Pancreas (tissue), 10 donors: ENCODE measurements around the gene IGSF1. TPM values are rescaled to one million over a fixed set of nuclear protein-coding genes. Genes with fewer than 3 reads are reported as not detected.

Experiments used
- ATAC-seq, 4 donors: fragments of 200-7000 bp; cut with Tn5 transposase; one replicate each; pipeline versions ENCODE4 v1.8.0 to v1.9.1; 2020; ENCODE audit warnings: mild to moderate bottlenecking in 4 of 4, moderate library complexity in 4 of 4
- DNase-seq, 6 donors: peaks; one replicate each; pipeline ENCODE4 v3.0.0-alpha.2; 2020
- FAIRE-seq: peaks from 2 replicates; lab custom pipeline; 2012; peaks lifted over from hg19 to GRCh38; lab: Jason Lieb, UNC
- H3K27ac ChIP-seq, 4 donors: fragments of 200-600 bp; sonication (generic); 1 replicate in 3 of 4; 2 replicates in 1 of 4; pipeline versions ENCODE4 v1.5.0 to v1.8.0; 2020
- H3K27me3 ChIP-seq, 4 donors: fragments of 200-600 bp; one replicate each; pipeline ENCODE4 v1.8.0; 2021
- H3K36me3 ChIP-seq, 3 donors: fragments of 200-600 bp; sonication (generic) in 1 of 3; one replicate each; pipeline versions ENCODE4 v1.5.0 to v1.8.0; 2020 to 2021
- H3K4me1 ChIP-seq, 3 donors: fragments of 200-600 bp; one replicate each; pipeline ENCODE4 v1.8.0; 2021
- H3K4me3 ChIP-seq, 4 donors: fragments of 200-600 bp; sonication (generic) in 2 of 4; one replicate each; pipeline versions ENCODE4 v1.5.0 to v1.8.0; 2020 to 2021
- H3K9me3 ChIP-seq, 4 donors: fragments of 200-600 bp; one replicate each; pipeline ENCODE4 v1.8.0; 2021
- WGBS, 2 donors: extraction: QIAGEN DNeasy Blood & Tissue Kit; methylation state at CpG; one replicate each; pipeline ENCODE4 v1.1.7; 2013; 5-methylcytosine and 5-hydroxymethylcytosine counted together
- intact Hi-C, 3 donors: fragments of 100-400 bp; cut with DNase I; formaldehyde crosslinking; loops; one replicate each; pipeline versions ENCODE4 v1.11.1 to v1.14.2; 2022
- polyA plus RNA-seq, 2 donors: library from polyadenylated mRNA; stranded (reverse); fragments of 200-250 nt; gene quantifications; one replicate each; pipeline ENCODE4 v1.2.3, GENCODE V29; 2013
- total RNA-seq, 6 donors: library from RNA; stranded (reverse); fragmentation: NEBNext Ultra II Directional in 4 of 6; extraction: Animal tissue kit (Norgen Biotek cat#: 25700) in 4 of 6; gene quantifications; one replicate each; pipeline versions ENCODE4 v1.2.1 to v1.2.4, GENCODE V29; 2021 to 2023
- TF ChIP-seq, protein P1 (sequence below), 4 donors: fragments of 200-600 bp; sonication (generic) in 3 of 4; IDR thresholded peaks; one replicate each; pipeline versions ENCODE4 v1.5.0 to v1.8.0; 2021; ENCODE audit warnings: antibody characterized with exemption in 4 of 4
- donor health status: healthy with polysubstance abuse.
- donor health status: DM: no; HTN: no; CAD: no; lungs with moderate emphysema.
- donor health status: DM: no; HTN: no; CAD: no.
- donor health status: control.
- donor health status: control.
- donor health status: Bipolar disorder and iron deficiency.
- donor health status: DM: yes; HTN: yes; CAD: no.
- donor health status: DM: no; HTN: no; CAD: no.
- donor health status: DM: no; HTN: no; CAD: no.
- donor health status: DM: yes; HTN: yes; CAD: no.

The IGSF1 gene
- total and polyA plus RNA-seq, 8 donors, result 0.38 to 2.0 (median 1.2) TPM

DNA sequence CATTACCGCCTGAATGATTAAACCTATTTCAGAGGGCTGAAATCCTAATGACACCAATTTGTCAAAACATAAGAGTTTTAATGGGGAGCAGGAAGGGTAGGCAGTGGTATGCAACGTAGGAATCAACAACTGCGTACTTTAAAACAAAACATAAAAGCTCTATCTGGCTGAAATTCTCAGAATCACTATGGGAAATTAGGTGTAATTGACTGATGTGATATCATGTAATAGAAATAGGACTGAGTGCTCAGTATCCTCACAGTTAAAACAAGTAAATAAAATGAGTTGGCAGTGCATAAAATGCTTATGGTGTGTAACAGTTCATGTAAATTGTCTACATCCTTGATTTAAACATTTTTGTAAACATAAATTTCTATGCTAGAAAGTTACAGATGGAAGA, 13.6 kb upstream of the IGSF1 start:
- FAIRE-seq (no peak), DNase-seq (no peak), ATAC-seq (no peak)
- 59 to 74% methylated on average over 3 of the region's 3 CpGs for WGBS, 2 donors
- TF ChIP-seq, protein P1, sequence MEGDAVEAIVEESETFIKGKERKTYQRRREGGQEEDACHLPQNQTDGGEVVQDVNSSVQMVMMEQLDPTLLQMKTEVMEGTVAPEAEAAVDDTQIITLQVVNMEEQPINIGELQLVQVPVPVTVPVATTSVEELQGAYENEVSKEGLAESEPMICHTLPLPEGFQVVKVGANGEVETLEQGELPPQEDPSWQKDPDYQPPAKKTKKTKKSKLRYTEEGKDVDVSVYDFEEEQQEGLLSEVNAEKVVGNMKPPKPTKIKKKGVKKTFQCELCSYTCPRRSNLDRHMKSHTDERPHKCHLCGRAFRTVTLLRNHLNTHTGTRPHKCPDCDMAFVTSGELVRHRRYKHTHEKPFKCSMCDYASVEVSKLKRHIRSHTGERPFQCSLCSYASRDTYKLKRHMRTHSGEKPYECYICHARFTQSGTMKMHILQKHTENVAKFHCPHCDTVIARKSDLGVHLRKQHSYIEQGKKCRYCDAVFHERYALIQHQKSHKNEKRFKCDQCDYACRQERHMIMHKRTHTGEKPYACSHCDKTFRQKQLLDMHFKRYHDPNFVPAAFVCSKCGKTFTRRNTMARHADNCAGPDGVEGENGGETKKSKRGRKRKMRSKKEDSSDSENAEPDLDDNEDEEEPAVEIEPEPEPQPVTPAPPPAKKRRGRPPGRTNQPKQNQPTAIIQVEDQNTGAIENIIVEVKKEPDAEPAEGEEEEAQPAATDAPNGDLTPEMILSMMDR (IDR thresholded peaks at IDR 0.05), result no peak
- no peaks in the 10 kb centered on the region for H3K9me3 ChIP-seq
- no peak overlapping the region for H3K4me3 ChIP-seq
- intact Hi-C loops, result no loop called here
- H3K27me3 ChIP-seq, result peaks cover 0 to 25% (median 0%) of the 10 kb centered on the region in 4 donors
- H3K27ac ChIP-seq, result no peak overlapping the region
- no peaks in the 10 kb centered on the region for H3K36me3 ChIP-seq
- no peaks in the 10 kb centered on the region for H3K4me1 ChIP-seq

DNA sequence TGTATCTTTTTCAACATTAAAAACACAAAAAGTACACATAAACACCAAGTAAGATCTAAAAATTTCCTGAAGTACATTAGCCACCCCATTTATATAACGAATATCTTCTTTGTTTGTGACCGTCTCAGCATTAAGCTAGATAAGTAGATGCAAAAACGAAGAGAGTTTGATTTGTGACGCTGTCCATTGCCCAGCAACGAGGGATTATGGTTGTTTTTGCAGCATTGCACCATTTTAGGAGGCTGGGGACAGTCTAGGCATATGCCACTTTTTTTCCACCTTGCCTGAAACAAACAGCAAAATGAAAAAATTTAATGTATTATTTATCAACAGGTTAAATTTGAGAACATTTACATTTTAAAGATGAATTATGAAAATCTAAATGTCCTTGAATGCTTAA, 12.0 kb upstream of the IGSF1 start:
- Histone ChIP-seq H3K9me3 (no peaks in the 10 kb centered on the region), H3K27me3 (peaks cover 0 to 25% (median 0%) of the 10 kb centered on the region in 4 donors), H3K27ac (no peak overlapping the region), H3K4me1 (no peaks in the 10 kb centered on the region), H3K36me3 (no peaks in the 10 kb centered on the region), H3K4me3 (no peak overlapping the region)
- intact Hi-C loops, result no loop called here
- DNase-seq, result no peak
- no peak for FAIRE-seq
- whole genome bisulfite sequencing, 2 donors, result 53 to 70% methylated on average over 5 of the region's 5 CpGs
- no peak for ATAC-seq
- TF ChIP-seq, protein P1 (IDR thresholded peaks at IDR 0.05), result no peak

DNA sequence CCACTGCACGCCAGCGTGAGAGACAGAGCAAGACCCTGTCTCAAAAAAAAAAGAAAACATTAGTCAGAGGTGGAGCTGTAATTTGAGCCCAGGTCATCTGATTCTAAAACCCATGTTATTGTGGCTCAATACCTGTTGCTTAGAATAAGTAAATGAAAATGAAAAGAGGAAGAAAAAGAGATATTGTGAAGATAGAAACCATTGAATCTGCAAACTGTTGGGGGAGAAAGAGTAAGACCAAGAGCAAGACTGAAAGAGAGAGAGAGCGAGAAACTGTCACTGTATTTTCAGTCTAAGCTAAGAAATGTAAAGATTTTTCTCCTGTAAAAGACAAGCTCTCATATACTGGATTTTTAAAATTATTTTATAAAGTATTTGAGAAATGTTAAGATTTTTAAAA, 9.7 kb upstream of the IGSF1 start:
- TF ChIP-seq, protein P1 (IDR thresholded peaks at IDR 0.05), result no peak
- Histone ChIP-seq H3K27ac (no peak overlapping the region), H3K4me1 (no peaks in the 10 kb centered on the region), H3K36me3 (no peaks in the 10 kb centered on the region), H3K9me3 (no peaks in the 10 kb centered on the region), H3K27me3 (peaks cover 0 to 25% (median 0%) of the 10 kb centered on the region in 4 donors), H3K4me3 (no peak overlapping the region)
- ATAC-seq (no peak), FAIRE-seq (no peak), DNase-seq (no peak)
- 79 to 85% methylated on average over 3 of the region's 3 CpGs for WGBS, 2 donors
- intact Hi-C loops, result no loop called here

DNA sequence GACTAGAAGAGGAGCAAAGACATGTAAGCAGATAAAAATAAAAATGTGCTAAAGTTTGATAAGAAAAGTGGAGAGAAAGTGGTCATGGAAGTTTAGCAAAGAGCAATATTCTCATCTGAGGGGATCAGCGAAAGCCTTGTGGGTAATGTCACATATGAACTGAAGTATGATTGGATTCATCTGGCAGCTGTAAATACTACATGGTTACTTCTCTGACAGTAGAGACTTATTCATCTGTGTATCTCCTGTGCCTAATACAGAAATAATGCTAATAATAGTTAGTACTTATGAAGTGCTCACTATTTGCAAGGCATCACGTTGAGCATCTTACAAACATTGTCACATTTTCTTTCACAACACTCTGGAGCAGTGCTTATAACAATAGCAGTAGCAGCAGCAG, 8.9 kb upstream of the IGSF1 start:
- DNase-seq (no peak), ATAC-seq (no peak), FAIRE-seq (no peak)
- H3K9me3 ChIP-seq, result no peaks in the 10 kb centered on the region
- no peak overlapping the region for H3K27ac ChIP-seq
- peaks cover 0 to 25% (median 0%) of the 10 kb centered on the region in 4 donors for H3K27me3 ChIP-seq
- H3K4me3 ChIP-seq, result no peak overlapping the region
- 63 to 73% methylated on average over 2 of the region's 2 CpGs for WGBS, 2 donors
- TF ChIP-seq, protein P1 (IDR thresholded peaks at IDR 0.05), result no peak
- H3K36me3 ChIP-seq, result no peaks in the 10 kb centered on the region
- H3K4me1 ChIP-seq, result no peaks in the 10 kb centered on the region
- intact Hi-C loops, result no loop called here

DNA sequence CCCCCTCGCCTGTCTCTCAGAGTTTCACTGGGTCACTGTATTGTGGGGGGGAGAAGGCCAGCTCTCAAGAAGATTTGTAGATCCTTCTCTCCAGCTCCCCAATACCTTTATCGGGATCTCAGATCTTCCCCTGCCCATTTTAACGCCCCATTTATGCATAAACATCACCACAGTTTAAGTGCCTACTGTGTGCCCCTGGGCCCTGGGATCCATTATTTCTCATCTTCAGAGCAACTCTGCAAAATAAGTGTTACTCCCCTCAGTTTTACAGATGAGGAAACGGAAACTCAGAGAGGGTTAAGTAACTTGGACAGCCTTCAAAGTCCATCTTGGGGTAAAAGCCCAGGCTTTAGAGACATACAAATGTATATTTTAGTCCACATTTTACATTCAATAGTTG, 421 bp upstream of the IGSF1 start:
- 46 to 57% methylated on average over 4 of the region's 4 CpGs for WGBS, 2 donors
- H3K36me3 ChIP-seq, result no peaks in the 10 kb centered on the region
- DNase-seq (no peak), ATAC-seq (no peak), FAIRE-seq (no peak)
- H3K27ac ChIP-seq, result no peak overlapping the region
- TF ChIP-seq, protein P1 (IDR thresholded peaks at IDR 0.05), result no peak
- H3K9me3 ChIP-seq, result no peaks in the 10 kb centered on the region
- no peak overlapping the region for H3K4me3 ChIP-seq
- intact Hi-C loops, result no loop called here
- no peaks in the 10 kb centered on the region for H3K4me1 ChIP-seq
- H3K27me3 ChIP-seq, result no peaks in the 10 kb centered on the region
